ENCODE measurements around the gene APPL2.
"Not testable (repeated sequence)": the region's sequence is repeated elsewhere in the genome, so short reads cannot be mapped to it uniquely, and the experiment has no call there.

APPL2 gene

DNA sequence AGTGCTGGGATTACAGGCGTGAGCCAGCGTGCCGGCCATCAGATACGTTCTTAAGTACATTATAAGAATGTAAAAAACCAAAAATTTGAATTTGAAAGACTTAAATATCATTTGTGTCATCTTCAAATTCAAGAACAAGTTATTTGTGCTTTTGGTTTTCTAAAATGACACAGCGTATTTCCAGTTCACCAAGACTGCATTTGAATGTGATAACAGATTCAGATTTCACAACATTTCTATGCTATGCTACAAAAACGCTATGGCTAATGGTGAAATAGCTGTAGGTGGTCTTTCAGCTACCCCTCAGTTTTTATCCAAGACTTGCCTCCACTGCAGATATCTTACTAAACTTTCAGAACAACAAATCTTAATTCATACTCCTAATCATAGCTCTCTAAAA, 46.7 kb downstream of the APPL2 start:
- no peak for DNase-seq

DNA sequence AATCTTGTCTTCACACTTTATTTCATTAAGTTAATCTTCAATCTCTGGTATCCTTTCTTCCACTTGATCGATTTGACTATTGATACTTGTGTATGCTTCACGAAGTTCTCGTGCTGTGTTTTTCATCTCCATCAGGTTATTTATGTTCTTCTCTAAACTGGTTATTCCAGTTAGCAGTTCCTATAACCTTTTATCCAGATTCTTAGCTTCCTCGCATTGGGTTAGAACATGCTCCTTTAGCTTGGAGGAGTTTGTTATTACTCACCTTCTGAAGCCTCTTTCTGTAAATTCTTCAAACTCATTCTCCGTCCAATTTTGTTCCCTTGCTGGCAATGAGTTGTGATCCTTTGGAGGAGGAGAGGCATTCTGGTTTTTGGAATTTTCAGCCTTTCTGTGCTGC, 52.0 kb downstream of the APPL2 start:
- not testable (repeated sequence) for DNase-seq

DNA sequence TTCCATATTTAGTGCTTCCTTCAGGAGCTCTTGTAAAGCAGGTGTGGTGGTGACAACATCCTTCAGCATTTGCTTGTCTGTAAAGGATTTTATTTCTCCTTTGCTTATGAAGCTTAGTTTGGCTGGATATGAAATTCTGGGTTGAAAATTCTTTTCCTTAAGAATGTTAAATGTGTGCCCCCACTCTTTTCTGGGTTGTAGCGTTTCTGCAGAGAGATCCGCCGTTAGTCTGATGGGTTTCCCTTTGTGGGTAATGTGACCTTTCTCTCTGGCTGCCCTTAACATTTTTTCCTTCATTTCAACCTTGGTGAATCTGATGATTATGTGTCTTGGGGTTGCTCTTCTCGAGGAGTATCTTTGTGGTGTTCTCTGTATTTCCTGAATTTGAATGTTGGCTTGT, 52.6 kb downstream of the APPL2 start:
- DNase-seq = not testable (repeated sequence)

DNA sequence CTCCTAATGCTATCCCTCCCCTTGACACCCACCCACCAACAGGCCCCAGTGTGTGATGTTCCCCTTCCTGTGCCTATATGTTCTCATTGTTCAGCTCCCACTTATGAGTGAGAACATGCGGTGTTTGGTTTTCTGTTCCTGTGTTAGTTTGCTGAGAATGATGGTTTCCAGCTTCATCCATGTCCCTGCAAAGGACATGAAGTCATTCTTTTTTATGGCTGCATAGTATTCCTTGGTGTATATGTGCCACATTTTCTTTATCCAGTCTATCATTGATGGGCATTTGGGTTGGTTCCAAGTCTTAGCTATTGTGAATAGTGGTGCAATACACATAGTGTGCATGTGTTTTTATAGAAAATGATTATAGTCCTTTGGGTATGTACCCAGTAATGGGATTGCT, 56.9 kb downstream of the APPL2 start:
- DNase-seq = not testable (repeated sequence)

DNA sequence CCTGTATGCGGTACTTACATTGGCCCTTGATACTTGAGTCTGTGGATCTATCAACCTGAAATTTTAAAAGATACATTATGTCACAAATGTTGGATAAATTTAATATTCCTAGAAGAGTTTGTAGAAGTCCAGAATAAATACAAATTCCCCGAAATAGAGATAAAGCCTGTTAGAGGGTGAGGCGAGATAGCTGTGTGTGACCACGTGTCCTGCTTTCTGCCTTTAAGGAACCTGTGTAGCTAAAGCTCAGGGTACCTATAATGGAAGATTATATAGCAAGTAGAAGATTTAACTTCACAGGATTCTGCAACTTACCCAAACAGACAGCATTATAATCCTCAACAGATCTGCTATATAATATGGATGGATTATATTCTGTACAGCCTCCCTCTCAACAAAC, 58.8 kb downstream of the APPL2 start:
- no peak for DNase-seq

DNA sequence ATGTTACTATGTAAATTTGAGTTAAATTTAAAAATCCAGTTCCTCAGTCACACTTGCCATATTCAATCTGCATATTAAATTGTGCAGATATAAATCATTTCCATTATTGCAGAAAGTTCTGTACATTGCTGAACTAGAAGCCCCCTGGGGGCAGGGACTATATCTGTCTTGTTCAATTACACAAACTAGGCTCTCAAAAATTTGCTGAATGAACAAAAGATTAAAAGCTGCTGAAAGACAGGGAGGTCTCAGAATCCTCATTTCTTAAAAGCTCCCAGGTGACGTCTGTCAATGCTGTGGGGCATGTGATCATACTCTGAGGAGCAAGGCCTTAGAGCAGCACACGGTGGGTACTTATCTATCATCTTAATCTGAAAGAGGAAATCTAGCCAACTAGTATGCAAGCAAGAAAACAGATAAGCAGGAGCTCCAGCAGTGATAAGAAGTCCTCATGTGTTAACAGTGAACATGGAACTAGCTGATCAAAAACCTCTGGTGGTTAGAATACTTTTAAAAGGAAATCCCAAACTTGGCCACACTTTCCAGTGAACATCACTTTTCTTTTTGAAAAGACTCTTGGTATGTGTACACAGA, 60.5 kb downstream of the APPL2 start:
- DNase-seq = no peak

DNA sequence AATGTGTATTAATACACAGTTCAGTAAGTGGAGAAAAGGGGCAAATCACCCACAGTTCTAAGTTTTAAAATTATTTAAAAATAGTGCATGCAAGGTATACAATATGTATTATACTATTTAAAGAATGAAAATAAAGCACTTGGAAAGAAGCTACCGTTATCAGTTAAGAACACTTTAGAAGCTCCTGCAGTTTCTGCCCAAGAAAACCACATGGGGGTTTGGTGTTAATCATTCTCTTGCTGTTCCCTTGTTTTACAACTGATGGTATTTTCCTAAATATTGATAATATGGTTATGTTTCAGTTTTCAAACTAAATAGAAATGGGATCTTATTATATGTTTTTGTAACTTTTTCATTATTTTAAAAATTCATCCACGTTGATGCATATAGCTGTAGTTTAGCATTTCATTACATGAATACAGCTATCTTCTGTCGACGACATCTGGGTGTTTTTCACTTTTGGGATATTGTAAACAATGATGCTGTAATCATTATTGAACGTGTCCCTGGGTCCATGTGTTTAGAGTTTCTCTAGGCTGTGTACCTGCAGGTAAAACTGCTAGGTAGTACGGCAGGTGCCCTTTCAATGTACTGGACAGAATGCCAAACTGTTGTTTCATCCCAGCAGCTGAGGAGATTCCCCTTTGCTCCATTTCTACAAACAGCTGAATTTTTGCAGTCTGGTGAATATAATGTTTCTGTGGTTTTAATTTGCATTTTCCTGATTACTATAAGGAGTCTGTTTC, 64.1 kb downstream of the APPL2 start:
- no peak for DNase-seq

DNA sequence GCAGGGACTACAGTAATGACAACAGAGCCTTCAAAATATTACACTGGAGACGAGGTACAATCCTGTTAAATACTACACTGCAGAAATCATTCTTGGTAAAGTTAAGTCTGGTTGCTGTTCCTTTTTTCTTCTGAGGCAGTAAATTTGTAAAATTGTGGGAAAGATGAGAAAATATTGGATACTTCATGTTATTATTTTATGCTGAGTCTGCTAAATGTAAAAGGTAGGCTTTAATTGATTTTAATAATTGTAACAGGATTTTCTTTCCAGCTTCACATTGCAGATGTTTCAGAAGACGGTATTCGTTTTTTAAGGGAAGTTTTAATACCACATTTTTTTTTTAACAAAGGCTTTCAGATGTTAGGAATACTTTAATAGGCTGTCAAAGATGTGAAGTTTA, 65.8 kb downstream of the APPL2 start:
- no peak for DNase-seq

DNA sequence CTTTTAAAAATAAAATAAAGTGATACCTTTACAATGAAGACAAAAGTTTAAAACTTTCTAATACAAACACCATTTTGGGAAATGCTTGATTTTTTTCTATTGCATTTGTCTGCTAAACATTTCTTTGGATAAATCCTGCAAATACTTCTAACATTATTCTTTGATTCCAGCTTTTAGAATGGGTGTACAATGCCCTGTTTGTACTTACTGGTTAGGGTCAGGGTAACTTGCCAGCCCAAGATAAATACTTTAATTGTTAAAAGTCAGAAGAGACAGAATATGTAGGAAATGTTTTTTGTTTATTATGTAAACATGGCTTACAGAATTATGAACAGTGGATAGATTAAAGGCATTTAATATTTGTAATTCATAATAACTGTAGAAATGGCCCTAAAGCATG, 68.0 kb downstream of the APPL2 start:
- DNase-seq = no peak

DNA sequence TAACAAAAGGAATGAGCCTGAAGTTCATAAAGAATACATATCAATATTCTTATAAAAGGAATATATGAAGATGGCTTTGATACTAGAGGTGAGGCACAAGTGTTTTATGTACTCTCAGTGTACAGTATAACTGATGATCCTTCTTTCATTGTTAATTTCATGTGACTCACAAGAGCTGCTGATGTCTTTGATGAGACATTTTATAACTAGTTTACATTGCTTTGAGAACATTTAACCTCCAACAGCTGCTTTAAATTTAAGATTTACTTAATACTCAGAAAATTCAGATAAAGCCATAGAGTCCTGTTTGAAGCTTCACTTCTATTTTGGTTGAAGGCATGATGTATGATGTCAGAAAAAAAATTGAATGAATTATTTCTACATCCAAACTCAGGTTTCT, 68.6 kb downstream of the APPL2 start:
- DNase-seq = no peak

DNA sequence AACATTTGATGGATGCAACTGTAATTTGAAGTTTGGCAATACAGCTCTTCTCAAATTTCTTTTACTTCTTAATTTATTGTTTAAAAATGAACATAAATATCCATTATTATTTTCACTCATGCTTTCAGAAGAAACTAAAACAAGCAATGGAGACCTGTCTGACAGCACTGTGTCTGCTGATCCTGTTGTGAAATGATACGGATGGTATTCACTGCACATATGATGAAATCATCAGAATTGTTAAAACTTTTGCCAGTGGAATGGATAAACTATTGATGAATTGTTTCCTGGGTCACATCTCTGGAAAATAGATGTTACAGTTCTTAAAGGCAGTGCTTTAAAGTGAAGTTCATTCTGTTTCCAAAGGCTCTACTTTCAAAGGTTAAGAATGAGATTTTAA, 69.2 kb downstream of the APPL2 start:
- no peak for DNase-seq

DNA sequence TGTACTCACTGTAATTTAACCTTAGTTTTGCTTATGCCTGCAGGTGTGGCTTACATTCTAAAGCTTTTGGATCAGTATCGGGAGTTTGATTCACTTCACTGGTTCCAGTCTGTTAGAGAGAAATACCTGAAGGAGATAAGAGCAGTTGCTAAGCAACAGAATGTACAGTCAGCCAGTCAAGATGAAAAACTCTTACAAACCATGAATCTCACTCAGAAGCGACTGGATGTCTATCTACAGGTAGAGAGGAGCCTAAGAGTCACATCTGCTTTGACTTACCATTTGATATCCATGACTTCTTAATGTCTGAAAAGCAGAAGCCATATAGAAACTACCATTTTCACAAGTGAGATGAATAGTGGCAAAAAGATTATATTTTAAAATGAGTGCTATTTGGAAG, 71.9 kb downstream of the APPL2 start:
- no peak for DNase-seq

DNA sequence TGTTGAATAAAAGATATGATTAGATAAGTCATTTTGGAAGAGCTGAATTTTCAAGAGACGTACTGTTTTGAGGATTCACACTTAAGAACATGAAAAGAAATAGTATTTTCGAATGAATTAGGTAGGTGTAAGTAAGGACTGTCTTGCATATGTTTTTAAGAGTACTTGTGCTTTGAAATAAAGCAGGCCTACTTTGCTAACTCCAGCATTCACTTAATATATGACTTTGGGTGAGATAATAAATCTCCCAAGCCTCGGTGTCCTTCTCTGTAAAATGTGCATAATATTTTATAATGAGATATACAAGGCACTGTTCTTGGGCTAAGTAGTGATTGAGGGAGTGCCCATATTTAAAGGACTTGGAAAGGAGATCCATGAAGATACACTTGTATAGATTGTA, 73.8 kb downstream of the APPL2 start:
- no peak for DNase-seq

DNA sequence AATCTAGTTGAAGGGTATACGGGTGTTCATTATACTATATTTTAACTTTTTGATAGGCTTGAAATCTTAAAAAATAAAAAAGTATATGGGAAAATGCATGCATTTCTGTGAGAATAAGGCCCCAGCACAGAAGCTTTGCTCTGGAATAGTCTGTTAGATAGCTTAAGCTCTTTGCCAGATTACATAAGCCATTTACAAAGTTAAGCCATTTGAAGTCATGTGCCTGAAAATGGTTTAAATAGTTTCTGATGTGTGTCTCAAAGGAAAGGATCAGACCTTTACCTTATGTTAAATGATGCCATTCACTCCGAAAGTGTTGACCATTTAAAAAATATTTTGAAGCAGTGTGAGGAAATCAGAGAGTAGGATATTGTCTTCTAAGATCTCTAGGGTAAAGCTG, 77.1 kb downstream of the APPL2 start:
- DNase-seq = no peak

DNA sequence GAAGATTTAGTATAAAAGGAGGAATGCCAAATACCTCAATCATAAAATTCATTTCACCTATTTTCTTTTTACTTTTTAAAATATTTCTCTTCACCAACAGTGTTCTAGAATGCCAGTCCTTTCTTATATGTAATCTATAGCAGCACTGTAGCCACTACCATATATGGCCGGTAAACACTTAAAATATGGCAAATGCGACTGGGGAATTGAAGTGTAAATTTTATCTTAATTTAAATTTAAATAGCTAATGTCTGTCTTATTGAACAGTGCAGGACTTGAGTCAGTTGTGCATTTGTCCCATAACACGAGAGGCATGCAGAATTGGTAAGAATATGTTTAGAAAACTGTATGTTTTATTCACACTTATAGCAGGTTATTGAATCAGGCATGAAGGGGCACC, 78.4 kb downstream of the APPL2 start:
- DNase-seq = no peak

DNA sequence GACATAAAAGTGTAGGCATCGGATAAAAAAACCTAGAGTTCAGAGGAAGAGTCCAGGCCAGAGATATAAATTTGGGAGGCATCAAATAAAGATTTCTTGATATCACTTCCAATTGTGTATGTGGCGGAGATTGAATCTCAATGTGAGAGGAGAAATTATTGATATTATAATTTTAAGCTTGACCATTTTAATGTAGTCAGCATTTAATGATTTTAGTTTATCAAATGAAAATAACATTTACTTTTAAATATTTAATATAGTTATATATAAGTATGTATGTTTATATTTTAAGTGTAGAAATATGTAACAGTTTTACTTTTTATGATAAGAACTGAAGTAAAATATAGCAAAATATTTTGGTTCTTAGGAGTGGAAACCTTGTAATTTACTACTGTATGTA, 79.7 kb downstream of the APPL2 start:
- DNase-seq = no peak

DNA sequence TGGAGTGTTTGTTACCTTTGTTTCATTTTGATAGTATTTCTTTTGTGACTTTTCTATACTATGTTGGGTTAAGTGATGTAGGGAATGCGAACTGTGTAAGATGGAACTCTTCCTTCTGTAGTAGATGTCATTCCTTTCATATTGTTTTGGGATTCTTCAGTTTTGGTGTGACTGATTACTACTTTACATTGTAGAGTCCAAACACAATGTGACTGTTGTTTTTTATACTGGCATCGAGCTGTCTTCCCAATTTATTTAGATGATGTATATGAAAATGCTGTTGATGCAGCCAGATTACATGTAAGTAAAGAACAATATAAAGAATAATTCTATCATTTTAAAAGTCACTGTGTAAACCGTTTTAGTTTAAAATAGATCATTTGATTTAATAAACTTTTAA, 93.7 kb downstream of the APPL2 start:
- no peak for DNase-seq

DNA sequence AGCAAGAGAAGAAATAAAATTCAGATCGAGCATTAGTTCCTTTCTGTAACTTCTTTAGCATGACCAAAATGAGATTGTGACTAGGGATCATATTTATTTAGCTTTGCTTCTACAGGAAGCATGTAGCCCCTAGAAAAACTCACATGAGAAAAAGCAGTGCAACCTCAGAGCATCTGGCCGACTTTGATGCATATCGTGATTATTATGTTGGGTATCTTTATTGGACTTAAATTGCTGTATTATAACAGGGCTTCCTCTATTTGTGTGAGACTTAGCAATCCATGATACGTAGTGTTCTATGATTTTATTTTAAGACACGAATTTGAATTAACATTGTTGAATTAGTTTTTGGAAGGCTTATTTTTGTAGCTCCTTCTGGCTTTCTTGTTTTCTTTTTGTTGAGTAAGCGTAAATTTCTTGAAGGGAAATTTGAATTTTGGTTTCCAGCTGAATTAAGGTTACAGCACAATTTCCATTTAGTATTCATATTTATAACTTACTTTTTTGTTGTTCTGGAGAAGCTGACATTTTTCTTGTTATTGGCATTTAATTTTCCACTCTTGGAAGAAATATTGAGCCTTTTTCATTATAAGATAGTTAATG, 94.6 kb downstream of the APPL2 start:
- DNase-seq = no peak

DNA sequence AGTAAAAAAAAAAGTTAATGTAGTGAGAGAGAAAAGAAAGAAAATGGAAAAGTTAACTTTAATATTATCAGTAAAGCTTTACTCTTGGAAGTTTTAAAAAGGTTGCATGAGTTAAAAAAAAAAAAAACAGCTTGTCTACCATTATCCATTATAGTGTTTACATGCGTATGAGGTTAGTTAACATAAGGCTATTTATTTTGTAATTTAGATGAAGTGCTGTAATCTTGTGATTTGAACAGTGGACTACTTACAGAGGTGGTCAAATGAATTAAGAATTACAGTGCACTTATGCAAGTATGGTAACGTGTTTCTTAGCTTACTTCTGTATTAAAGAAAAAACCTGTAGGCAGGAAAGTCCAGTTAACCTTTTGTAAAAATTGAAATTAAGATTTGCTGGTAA, 97.7 kb downstream of the APPL2 start:
- DNase-seq = no peak

All from EL (cell line).